Mucosa of descending colon (tissue), 3 donors: Measurements from ENCODE around the gene BBOF1. TPM values are rescaled to one million over a fixed set of nuclear protein-coding genes. Genes with fewer than 3 reads are reported as not detected.
"Not testable (repeated sequence)": the region's sequence is repeated elsewhere in the genome, so short reads cannot be mapped to it uniquely, and the experiment has no call there.

ENCODE experiments used
- ATAC-seq: fragments of 200-7000 bp; cut with Tn5 transposase; one replicate; pipeline ENCODE4 v1.9.1; 2020; ENCODE audit warnings: mild to moderate bottlenecking, moderate library complexity
- DNase-seq, 3 donors: peaks; one replicate each; pipeline ENCODE4 v3.0.0-alpha.2; 2020
- H3K36me3 ChIP-seq: fragments of 200-600 bp; one replicate; pipeline ENCODE4 v1.8.0; 2021; ENCODE audit warnings: low read depth, mild to moderate bottlenecking
- H3K4me1 ChIP-seq: fragments of 200-600 bp; one replicate; pipeline ENCODE4 v1.8.0; 2021; ENCODE audit warnings: low read depth, mild to moderate bottlenecking
- H3K4me3 ChIP-seq: fragments of 200-600 bp; one replicate; pipeline ENCODE4 v1.8.0; 2021; ENCODE audit warnings: mild to moderate bottlenecking
- H3K9me3 ChIP-seq: fragments of 200-600 bp; one replicate; pipeline ENCODE4 v1.8.0; 2021; ENCODE audit warnings: mild to moderate bottlenecking
- intact Hi-C, 2 donors: fragments of 100-400 bp; cut with DNase I in 1 of 2; cut with micrococcal nuclease in 1 of 2; formaldehyde crosslinking; loops; one replicate each; pipeline versions ENCODE4 v1.11.0 to v1.11.1; 2022; cut with DNase I, micrococcal nuclease
- long read RNA-seq, 2 donors: library from polyadenylated mRNA; unstranded; transcript quantifications; one replicate each; pipeline ENCODE4 v2.0.0, GENCODE V29; 2019 to 2021
- total RNA-seq, 3 donors: library from RNA; stranded (reverse); fragmentation: NEBNext Ultra II Directional in 2 of 3; extraction: Animal tissue kit (Norgen Biotek cat#: 25700) in 2 of 3; gene quantifications; one replicate each; pipeline versions ENCODE4 v1.2.1 to v1.2.4, GENCODE V29; 2021 to 2023
- TF ChIP-seq, protein P1 (sequence below): fragments of 200-600 bp; IDR thresholded peaks from one replicate; pipeline ENCODE4 v1.8.0; 2022; ENCODE audit warnings: antibody characterized with exemption, mild to moderate bottlenecking
- donor health status: DM: no; HTN: no; CAD: no; lungs with moderate emphysema.
- donor health status: DM: no; HTN: no; CAD: no.
- donor health status: DM: no; HTN: yes; CAD: no.

The BBOF1 gene
- total RNA-seq, result 1 to 10 TPM; 3.9 to 6.8 (median 4.1) TPM
- long read RNA-seq, donor 1, partial matches to known transcripts, result 0 of 12 reads
- long read RNA-seq, donor 1, other reads (novel, unspliced or antisense), result 12 of 12 reads
- long read RNA-seq, donor 2, partial matches to known transcripts, result 0 of 5 reads
- long read RNA-seq, donor 2, other reads (novel, unspliced or antisense), result 5 of 5 reads

GRCh38 chr14:74018586-74019407 lies at the start of gene BBOF1, which contains the start of gene ENTPD5:
BBOF1 (plus strand) TSS chr14:74019349; CDS start chr14:74019479, 130 bp downstream.
ENTPD5 (minus strand) TSS chr14:74019288; CDS start chr14:73988102, 31,186 bp downstream.
- intact Hi-C loops, result no loop called here
- TF ChIP-seq, protein P1, sequence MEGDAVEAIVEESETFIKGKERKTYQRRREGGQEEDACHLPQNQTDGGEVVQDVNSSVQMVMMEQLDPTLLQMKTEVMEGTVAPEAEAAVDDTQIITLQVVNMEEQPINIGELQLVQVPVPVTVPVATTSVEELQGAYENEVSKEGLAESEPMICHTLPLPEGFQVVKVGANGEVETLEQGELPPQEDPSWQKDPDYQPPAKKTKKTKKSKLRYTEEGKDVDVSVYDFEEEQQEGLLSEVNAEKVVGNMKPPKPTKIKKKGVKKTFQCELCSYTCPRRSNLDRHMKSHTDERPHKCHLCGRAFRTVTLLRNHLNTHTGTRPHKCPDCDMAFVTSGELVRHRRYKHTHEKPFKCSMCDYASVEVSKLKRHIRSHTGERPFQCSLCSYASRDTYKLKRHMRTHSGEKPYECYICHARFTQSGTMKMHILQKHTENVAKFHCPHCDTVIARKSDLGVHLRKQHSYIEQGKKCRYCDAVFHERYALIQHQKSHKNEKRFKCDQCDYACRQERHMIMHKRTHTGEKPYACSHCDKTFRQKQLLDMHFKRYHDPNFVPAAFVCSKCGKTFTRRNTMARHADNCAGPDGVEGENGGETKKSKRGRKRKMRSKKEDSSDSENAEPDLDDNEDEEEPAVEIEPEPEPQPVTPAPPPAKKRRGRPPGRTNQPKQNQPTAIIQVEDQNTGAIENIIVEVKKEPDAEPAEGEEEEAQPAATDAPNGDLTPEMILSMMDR, result no peak

GRCh38 chr14:73973497-73973896 lies 45.7 kb upstream of the BBOF1 start:
- Histone ChIP-seq H3K36me3 (peaks cover 11% of the 10 kb centered on the region), H3K4me1 (no peaks in the 10 kb centered on the region), H3K9me3 (no peaks in the 10 kb centered on the region), H3K4me3 (no peak overlapping the region)
- intact Hi-C loops, result no loop called here
- DNase-seq (no peak), ATAC-seq (peak; percentile 9)
- TF ChIP-seq, protein P1, result no peak

More at GRCh38 chr14:74018586-74019407, at the start of gene BBOF1, which contains the start of gene ENTPD5:
- H3K36me3 ChIP-seq, result no peaks in the 10 kb centered on the region
- H3K4me1 ChIP-seq, result peaks cover 9% of the 10 kb centered on the region
- no peaks in the 10 kb centered on the region for H3K9me3 ChIP-seq
- DNase-seq, result peak; percentile 87 to 92 (median 90)
- peak within 1 kb of the TSS; percentile 77 for H3K4me3 ChIP-seq
- ATAC-seq, result peak; percentile 97

GRCh38 chr14:73976125-73976524 lies 43.0 kb upstream of the BBOF1 start:
- ATAC-seq, result peak; percentile 57
- H3K36me3 ChIP-seq, result peaks cover 13% of the 10 kb centered on the region
- intact Hi-C loops, result no loop called here
- no peaks in the 10 kb centered on the region for H3K9me3 ChIP-seq
- H3K4me1 ChIP-seq, result no peaks in the 10 kb centered on the region
- no peak overlapping the region for H3K4me3 ChIP-seq
- no peak for DNase-seq
- TF ChIP-seq, protein P1, result no peak

GRCh38 chr14:73977896-73978295 lies 41.3 kb upstream of the BBOF1 start:
- no peaks in the 10 kb centered on the region for H3K9me3 ChIP-seq
- H3K4me3 ChIP-seq, result no peak overlapping the region
- intact Hi-C loops, result no loop called here
- TF ChIP-seq, protein P1, result no peak
- H3K36me3 ChIP-seq, result peaks cover 16% of the 10 kb centered on the region
- ATAC-seq (peak; percentile 65), DNase-seq (no peak)
- H3K4me1 ChIP-seq, result no peaks in the 10 kb centered on the region

DNA sequence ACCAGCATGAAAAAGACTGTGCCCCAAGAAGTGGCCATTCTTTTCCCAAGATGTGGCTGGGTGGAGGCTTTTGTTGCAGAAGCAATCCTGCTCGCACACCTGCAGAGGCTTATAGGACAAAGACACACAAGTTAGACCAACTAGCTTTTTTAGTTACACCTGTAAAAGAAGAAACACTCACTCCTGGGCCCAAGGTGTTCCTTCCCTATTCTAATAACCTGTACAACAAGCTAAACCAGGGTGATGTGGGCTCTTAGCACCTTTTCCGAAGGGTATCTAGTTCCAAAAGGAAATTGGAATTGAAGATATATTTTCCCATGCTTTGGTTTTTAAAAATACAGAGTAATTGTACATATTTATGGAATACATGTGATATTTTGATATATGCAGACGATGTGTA lies 31.1 kb upstream of the BBOF1 start:
- ATAC-seq (peak; percentile 26), DNase-seq (no peak)
- TF ChIP-seq, protein P1, result no peak
- Histone ChIP-seq H3K4me1 (peaks cover 8% of the 10 kb centered on the region), H3K4me3 (no peak overlapping the region), H3K9me3 (no peaks in the 10 kb centered on the region), H3K36me3 (peaks cover 4% of the 10 kb centered on the region)
- intact Hi-C loops, result no loop called here

- intact Hi-C loops, H3K36me3 ChIP-seq, DNase-seq, H3K9me3 ChIP-seq, H3K4me1 ChIP-seq, H3K4me3 ChIP-seq: not testable (repeated sequence)
- peak; percentile 33 for ATAC-seq
Observed at GRCh38 chr14:73988656-73989055, 30.5 kb upstream of the BBOF1 start.
